Gastrocnemius medialis (tissue), 4 donors: ENCODE data around the gene LSAMP. TPM values are rescaled to one million over a fixed set of nuclear protein-coding genes. Genes with fewer than 3 reads are reported as not detected.

Experiments
- ATAC-seq, 2 donors: fragments of 150-250 bp; one replicate each; pipeline ENCODE4 v1.9.1; 2016
- DNase-seq, 2 donors: peaks; one replicate each; pipeline ENCODE4 v3.0.0-alpha.2; 2019
- H3K27ac ChIP-seq, 4 donors: fragments of 200-600 bp; sonication (generic); 1 replicate in 1 of 4; 2 replicates in 3 of 4; pipeline ENCODE4 v1.5.1; 2016 to 2018; ENCODE audit warnings: mild to moderate bottlenecking in 2 of 4, moderate library complexity in 1 of 4
- H3K27me3 ChIP-seq, 3 donors: fragments of 200-600 bp; sonication (generic) in 2 of 3; 1 replicate in 1 of 3; 2 replicates in 2 of 3; pipeline versions ENCODE4 v1.5.1 to v1.6.0; 2016 to 2019; ENCODE audit warnings: mild to moderate bottlenecking in 1 of 3, moderate library complexity in 1 of 3
- H3K36me3 ChIP-seq, 2 donors: fragments of 200-600 bp; sonication (generic) in 1 of 2; one replicate each; pipeline ENCODE4 v1.5.1; 2017 to 2018
- H3K4me1 ChIP-seq, 2 donors: fragments of 200-600 bp; sonication (generic) in 1 of 2; one replicate each; pipeline ENCODE4 v1.5.1; 2016 to 2017; ENCODE audit warnings: mild to moderate bottlenecking in 2 of 2
- H3K4me3 ChIP-seq, 4 donors: fragments of 200-600 bp; sonication (generic) in 3 of 4; 1 replicate in 1 of 4; 2 replicates in 3 of 4; pipeline ENCODE4 v1.5.1; 2016 to 2019; ENCODE audit warnings: mild to moderate bottlenecking in 2 of 4
- H3K9me3 ChIP-seq, 3 donors: fragments of 200-600 bp; sonication (generic) in 2 of 3; 1 replicate in 1 of 3; 2 replicates in 2 of 3; pipeline ENCODE4 v1.5.1; 2016 to 2019
- CTCF ChIP-seq, 5 experiments: fragments of 450-650 bp in 3 of 5; fragments of 200-600 bp in 2 of 5; sonication (generic) in 2 of 5; IDR thresholded peaks in 4 of 5; conservative IDR thresholded peaks in 1 of 5; 1 replicate in 4 of 5; 2 replicates in 1 of 5; pipeline ENCODE4 v1.5.1; 2016 to 2019; ENCODE audit warnings: antibody characterized with exemption in 5 of 5, mild to moderate bottlenecking in 3 of 5, moderate library complexity in 3 of 5
- POLR2A ChIP-seq, 2 donors: fragments of 450-650 bp; IDR thresholded peaks; one replicate each; pipeline ENCODE4 v1.6.1; 2017; ENCODE audit warnings: antibody characterized with exemption in 2 of 2, mild to moderate bottlenecking in 2 of 2, moderate library complexity in 2 of 2
- in situ Hi-C, 4 donors: fragments of 200-750 bp; cut with MboI; loops; one replicate each; pipeline versions ENCODE4 v1.15.0 to v1.8.0; 2017; ENCODE audit warnings: low sequenced_read_pairs in 4 of 4
- intact Hi-C: fragments of 100-400 bp; cut with DNase I; formaldehyde crosslinking; loops from one replicate; pipeline ENCODE4 v1.15.1; 2023; ENCODE audit warnings: low total_unique reads
- total RNA-seq, 4 donors: library from RNA; depleted of rRNA; stranded (reverse); fragments of >200 nt; gene quantifications; one replicate each; pipeline versions ENCODE4 v1.1.0 to v1.2.3, GENCODE V29; 2016

Gene LSAMP
- total RNA-seq, 4 donors from 2014 or later, result 0.07 to 0.10 TPM; not detected in 2

GRCh38 chr3:116464276-116464798 is 19.1 kb upstream of the LSAMP start:
- H3K4me1 ChIP-seq, result no peaks in the 10 kb centered on the region
- intact Hi-C loops, result no loop called here
- no peaks in the 10 kb centered on the region for H3K9me3 ChIP-seq
- H3K4me3 ChIP-seq, result no peak overlapping the region
- in situ Hi-C loops, result no loop called here
- TF ChIP-seq POLR2A (IDR thresholded peaks at IDR 0.05) (no peak), CTCF (IDR thresholded peaks at IDR 0.05 in 4 of 5, conservative IDR thresholded peaks at IDR 0.05 in 1 of 5) (no peak)
- no peaks in the 10 kb centered on the region for H3K36me3 ChIP-seq
- no peak overlapping the region for H3K27ac ChIP-seq
- no peaks in the 10 kb centered on the region for H3K27me3 ChIP-seq
- DNase-seq, result no peak
- ATAC-seq, result no peak

GRCh38 chr3:116453666-116454346 is 8.5 kb upstream of the LSAMP start:
- Histone ChIP-seq H3K27me3 (no peaks in the 10 kb centered on the region), H3K4me1 (no peaks in the 10 kb centered on the region), H3K4me3 (no peak overlapping the region), H3K9me3 (no peaks in the 10 kb centered on the region), H3K36me3 (no peaks in the 10 kb centered on the region), H3K27ac (no peak overlapping the region)
- DNase-seq (no peak), ATAC-seq (no peak)
- TF ChIP-seq CTCF (IDR thresholded peaks at IDR 0.05 in 4 of 5, conservative IDR thresholded peaks at IDR 0.05 in 1 of 5) (no peak), POLR2A (IDR thresholded peaks at IDR 0.05) (no peak)
- intact Hi-C loops (no loop called here), in situ Hi-C loops (no loop called here)

GRCh38 chr3:116449546-116450350 is 4.5 kb upstream of the LSAMP start:
- H3K36me3 ChIP-seq, result no peaks in the 10 kb centered on the region
- no peak overlapping the region for H3K27ac ChIP-seq
- no peak for ATAC-seq
- in situ Hi-C loops (no loop called here), intact Hi-C loops (no loop called here)
- TF ChIP-seq POLR2A (IDR thresholded peaks at IDR 0.05) (no peak), CTCF (IDR thresholded peaks at IDR 0.05 in 4 of 5, conservative IDR thresholded peaks at IDR 0.05 in 1 of 5) (no peak)
- H3K4me3 ChIP-seq, result no peak overlapping the region
- H3K4me1 ChIP-seq, result no peaks in the 10 kb centered on the region
- peaks cover 0 to 6% (median 0%) of the 10 kb centered on the region in 3 donors for H3K27me3 ChIP-seq
- H3K9me3 ChIP-seq, result no peaks in the 10 kb centered on the region
- DNase-seq, result no peak

GRCh38 chr3:116445990-116446389 is 703 bp upstream of the LSAMP start:
- ATAC-seq (no peak), DNase-seq (no peak)
- no peak overlapping the region for H3K27ac ChIP-seq
- peaks cover 0 to 6% (median 0%) of the 10 kb centered on the region in 3 donors for H3K27me3 ChIP-seq
- no peaks in the 10 kb centered on the region for H3K36me3 ChIP-seq
- H3K4me1 ChIP-seq, result no peaks in the 10 kb centered on the region
- no peak overlapping the region for H3K4me3 ChIP-seq
- no peak for TF ChIP-seq CTCF (IDR thresholded peaks at IDR 0.05 in 4 of 5, conservative IDR thresholded peaks at IDR 0.05 in 1 of 5)
- TF ChIP-seq POLR2A (IDR thresholded peaks at IDR 0.05), result no peak
- in situ Hi-C loops (no loop called here), intact Hi-C loops (no loop called here)
- no peaks in the 10 kb centered on the region for H3K9me3 ChIP-seq
